AML-193 (cell line): ENCODE measurements around the gene ZNF407.
"Not testable (repeated sequence)": the region's sequence is repeated elsewhere in the genome, so short reads cannot be mapped to it uniquely, and the experiment has no call there.

Experiments
- DNase-seq, 2 experiments: peaks; one replicate each; lab custom pipeline; 2025; lab: John Stamatoyannopoulos, UW

Gene ZNF407

GRCh38 chr18:74597662-74598349 is at the start of gene ZNF407:
TSS of gene ZNF407 (plus strand) at chr18:74597870. CDS start at chr18:74631020, 33,150 bp downstream.
- peak; percentile 78 to 83 for DNase-seq

GRCh38 chr18:74549591-74550104 is 48.0 kb upstream of the ZNF407 start:
- no peak for DNase-seq

- no peak for DNase-seq
Observed at GRCh38 chr18:74550886-74551285, 46.8 kb upstream of the ZNF407 start.

GRCh38 chr18:74551452-74551851 is 46.2 kb upstream of the ZNF407 start:
- no peak for DNase-seq

- peak; percentile 77 to 78 for DNase-seq
Observed at GRCh38 chr18:74551936-74552555, 45.6 kb upstream of the ZNF407 start.

- no peak for DNase-seq
Observed at GRCh38 chr18:74556126-74556525, 41.5 kb upstream of the ZNF407 start.

- DNase-seq = no peak
Observed at GRCh38 chr18:74558096-74558495, 39.6 kb upstream of the ZNF407 start.

- no peak for DNase-seq
Observed at GRCh38 chr18:74562131-74562730, 35.4 kb upstream of the ZNF407 start.

GRCh38 chr18:74562775-74563174 is 34.9 kb upstream of the ZNF407 start:
- no peak for DNase-seq

GRCh38 chr18:74563999-74564398 is 33.7 kb upstream of the ZNF407 start:
- no peak for DNase-seq

GRCh38 chr18:74565164-74565563 is 32.5 kb upstream of the ZNF407 start:
- DNase-seq = not testable (repeated sequence)

GRCh38 chr18:74565993-74566392 is 31.7 kb upstream of the ZNF407 start:
- DNase-seq = not testable (repeated sequence)

GRCh38 chr18:74567822-74568221 is 29.8 kb upstream of the ZNF407 start:
- DNase-seq = peak; percentile 48 to 56

GRCh38 chr18:74569401-74569800 is 28.3 kb upstream of the ZNF407 start:
- DNase-seq = no peak

GRCh38 chr18:74570266-74570665 is 27.4 kb upstream of the ZNF407 start:
- no peak for DNase-seq

- DNase-seq = no peak
Observed at GRCh38 chr18:74571895-74572680, 25.6 kb upstream of the ZNF407 start.

GRCh38 chr18:74573053-74573452 is 24.6 kb upstream of the ZNF407 start:
- DNase-seq = no peak

- DNase-seq = no peak
Observed at GRCh38 chr18:74574916-74575315, 22.8 kb upstream of the ZNF407 start.

GRCh38 chr18:74577019-74577418 is 20.7 kb upstream of the ZNF407 start:
- no peak for DNase-seq

GRCh38 chr18:74579496-74580065 is 18.1 kb upstream of the ZNF407 start:
- no peak for DNase-seq

- DNase-seq = peak in 1 of 2 experiments; percentile 22
Observed at GRCh38 chr18:74582642-74583041, 15.0 kb upstream of the ZNF407 start.

- no peak for DNase-seq
Observed at GRCh38 chr18:74587441-74587840, 10.2 kb upstream of the ZNF407 start.
